Measurements from ENCODE around the gene MAN2A2.

Gene MAN2A2

DNA sequence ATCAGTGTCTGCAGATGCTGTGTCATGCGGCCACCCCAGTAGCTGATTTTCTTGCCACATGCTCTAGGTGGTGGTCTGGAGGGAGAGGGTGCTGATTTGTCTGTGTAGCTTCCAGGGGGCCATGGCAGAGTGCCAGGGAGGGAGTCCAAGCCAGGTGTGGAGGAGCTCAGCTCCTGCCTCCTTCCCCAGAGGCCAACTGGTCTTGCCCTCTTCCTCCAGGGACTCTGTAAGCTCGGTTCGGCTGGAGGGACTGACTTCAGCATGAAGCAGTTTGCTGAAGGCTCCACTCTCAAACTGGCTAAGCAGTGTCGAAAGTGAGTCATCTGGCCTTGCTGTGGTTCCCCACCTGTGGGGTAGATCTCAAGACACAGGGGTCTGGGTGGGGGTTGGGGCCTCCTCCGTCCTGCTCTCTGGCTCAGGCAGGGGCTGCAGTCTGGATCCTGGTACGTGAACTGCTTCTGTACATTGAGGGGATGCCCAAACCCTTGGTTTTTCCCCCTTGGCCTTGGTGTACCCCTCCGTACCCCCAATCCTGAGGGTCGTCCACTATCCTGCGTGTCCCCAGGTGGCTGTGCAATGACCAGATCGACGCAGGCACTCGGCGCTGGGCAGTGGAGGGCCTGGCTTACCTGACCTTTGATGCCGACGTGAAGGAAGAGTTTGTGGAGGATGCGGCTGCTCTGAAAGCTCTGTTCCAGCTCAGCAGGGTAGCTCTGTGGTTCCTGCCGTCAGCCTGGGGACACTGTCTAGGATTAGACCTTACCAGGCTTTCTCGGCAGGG lies 44.7 kb downstream of the MAN2A2 start:
- no peak for DNase-seq

DNA sequence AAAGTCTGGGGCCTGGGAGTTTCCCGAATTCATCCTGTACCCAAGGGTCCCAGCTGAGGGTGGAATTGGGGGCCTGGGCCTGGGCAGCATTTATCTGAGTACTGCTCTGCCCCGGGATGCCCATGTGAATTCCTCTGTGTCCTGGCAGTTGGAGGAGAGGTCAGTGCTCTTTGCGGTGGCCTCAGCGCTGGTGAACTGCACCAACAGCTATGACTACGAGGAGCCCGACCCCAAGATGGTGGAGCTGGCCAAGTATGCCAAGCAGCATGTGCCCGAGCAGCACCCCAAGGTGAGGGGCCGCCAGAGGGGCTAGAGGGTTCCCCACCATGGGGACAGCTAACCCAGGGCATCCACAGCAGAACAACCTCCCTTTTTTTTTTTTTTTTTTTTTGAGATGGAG lies 45.4 kb downstream of the MAN2A2 start:
- no peak for DNase-seq

DNA sequence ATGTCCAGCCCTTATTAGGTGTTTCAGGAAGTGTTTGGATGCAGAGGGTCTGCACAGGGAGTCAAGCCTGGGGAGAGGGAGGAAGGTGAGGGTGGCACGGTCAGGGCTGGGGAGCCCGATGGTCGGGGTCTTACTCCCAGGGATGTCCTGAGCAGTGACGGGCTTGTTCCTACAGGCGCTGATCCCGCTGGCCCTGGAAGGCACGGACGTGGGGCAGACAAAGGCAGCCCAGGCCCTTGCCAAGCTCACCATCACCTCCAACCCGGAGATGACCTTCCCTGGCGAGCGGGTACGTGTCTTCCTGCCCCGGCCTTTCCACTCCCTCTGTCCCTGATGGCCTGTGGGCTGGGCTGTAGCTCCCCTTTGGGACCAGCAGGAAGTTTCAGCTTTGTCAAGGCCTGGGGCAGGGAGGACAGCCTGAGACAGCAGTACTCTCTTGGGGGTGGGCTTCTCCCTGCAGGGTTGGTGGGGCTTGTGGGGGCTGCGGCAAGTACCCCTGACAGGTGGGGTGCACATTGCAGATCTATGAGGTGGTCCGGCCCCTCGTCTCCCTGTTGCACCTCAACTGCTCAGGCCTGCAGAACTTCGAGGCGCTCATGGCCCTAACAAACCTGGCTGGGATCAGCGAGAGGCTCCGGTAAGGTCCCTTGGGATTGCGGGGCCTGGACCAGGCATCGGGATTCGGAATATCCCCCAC lies 47.0 kb downstream of the MAN2A2 start:
- no peak for DNase-seq

DNA sequence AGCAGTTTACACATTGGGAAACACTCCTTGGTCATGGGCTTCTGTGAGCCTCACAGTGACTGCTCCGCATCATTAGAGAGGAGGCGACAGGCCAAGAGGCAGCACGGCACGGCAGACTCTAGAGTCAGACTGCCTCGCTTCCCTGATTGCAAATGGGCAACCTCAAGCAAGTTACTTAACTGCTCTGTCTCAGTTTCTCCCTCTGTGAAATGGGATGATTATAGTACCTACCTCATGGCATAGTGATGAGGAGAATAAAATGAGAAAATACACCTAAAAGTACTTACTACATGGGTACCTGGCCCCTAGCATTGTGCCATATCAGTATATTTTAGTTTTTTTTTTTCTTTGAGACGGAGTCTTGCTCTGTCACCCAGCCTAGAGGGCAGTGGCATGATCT lies 47.6 kb downstream of the MAN2A2 start:
- no peak for DNase-seq

DNA sequence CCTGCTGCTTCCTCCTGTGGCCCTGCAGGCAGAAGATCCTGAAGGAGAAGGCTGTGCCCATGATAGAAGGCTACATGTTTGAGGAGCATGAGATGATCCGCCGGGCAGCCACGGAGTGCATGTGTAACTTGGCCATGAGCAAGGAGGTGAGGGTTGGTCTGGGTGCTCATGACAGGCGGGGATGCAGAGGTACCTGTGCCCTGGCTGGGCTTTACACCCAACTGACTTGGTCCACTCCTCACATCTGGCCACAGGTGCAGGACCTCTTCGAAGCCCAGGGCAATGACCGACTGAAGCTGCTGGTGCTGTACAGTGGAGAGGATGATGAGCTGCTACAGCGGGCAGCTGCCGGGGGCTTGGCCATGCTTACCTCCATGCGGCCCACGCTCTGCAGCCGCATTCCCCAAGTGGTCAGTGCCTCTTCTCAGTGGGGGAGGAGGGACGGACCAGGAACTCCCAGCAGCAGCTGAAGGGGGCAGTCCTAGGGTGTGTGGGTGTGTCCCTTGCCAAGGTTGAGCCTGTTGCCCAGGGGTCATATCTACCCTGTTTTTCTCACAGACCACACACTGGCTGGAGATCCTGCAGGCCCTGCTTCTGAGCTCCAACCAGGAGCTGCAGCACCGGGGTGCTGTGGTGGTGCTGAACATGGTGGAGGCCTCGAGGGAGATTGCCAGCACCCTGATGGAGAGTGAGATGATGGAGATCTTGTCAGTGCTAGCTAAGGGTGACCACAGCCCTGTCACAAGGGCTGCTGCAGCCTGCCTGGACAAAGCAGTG lies 50.0 kb downstream of the MAN2A2 start:
- no peak for DNase-seq

DNA sequence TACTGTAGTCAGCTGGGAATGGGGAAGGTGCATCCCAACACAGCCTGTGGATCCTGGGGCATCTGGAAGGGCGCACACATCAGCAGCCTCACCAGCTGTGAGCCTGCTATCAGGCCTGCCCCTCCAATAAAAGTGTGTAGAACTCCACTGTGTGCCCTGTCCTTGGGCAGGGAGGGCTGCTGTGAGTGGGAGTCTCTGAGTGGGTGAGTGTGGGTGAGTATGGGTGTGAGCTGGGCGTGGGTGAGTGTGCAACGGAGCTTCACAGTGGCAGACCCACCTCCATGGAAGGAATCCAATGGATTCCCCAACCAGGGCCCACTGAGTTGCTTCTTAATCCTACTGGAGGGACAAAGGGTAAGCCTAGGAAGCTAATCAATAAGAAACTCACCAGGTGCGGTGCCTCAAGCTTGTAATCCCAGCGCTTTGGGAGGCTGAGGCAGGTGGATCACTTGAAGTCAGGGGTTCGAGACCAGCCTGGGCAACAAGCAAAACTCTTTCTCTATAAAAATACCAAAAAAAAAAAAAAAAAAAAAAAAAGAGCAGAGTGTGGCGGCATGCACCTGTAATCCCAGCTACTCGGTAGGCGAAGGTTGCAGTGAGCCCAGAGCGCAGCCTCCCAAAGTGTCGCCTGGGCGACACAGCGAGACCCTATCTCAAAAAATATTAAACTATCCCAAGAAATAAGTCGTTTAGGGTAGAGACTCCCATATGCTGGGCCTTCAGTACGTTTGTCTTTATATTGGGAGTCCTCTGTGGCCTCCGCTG lies 51.0 kb downstream of the MAN2A2 start:
- DNase-seq = no peak

DNA sequence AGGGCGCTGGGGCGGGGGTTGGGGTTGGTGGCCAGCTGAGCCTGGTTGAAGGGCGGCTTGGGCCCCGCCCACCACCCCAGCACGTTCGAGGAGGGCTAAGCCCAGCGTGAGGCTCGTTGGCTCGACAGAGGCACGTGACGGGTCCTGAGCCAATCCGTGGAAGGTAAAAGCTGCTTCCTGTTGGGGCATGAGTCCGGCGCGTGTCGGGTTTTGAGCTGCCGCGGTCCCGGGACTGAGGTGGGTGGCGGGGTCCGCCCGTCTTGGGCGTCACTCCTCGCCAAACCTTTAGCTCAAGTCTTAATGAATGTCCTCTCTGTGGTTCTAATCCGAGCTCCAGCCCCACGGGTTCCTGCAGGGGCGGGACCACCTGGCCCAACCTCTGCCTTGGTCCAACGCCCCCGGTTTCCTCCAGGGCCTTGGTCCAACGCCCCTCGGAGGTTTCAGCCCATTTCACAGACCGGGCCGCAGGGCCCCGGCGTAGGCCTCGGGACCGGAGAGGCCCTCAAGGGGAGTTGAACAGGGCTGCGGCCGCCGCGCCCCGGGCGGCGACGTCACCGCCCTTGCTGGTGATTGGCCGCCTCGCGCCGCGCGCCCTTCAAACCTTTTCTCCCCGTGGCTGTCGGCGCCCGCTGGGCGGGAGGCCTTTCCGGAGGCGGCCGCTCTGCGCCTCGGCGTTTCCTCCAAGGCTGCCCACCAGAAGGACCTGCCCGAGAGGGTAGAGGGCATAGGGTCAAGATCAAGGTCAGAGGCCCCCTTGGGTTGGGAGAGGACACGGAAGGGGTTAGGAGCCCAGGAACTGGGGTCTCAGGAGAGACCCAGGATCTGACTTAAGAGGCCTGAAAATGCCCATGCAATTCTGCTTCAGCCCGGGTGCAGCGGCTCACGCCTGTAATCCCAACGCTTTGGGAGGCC lies 51.9 kb downstream of the MAN2A2 start, which contains the start of gene RCCD1:
TSS of gene RCCD1 (plus strand) at position 173 of the 912 bp plus-strand sequence. CDS start 1,851 bp downstream, outside the sequence.
- DNase-seq = peak; percentile 92

DNA sequence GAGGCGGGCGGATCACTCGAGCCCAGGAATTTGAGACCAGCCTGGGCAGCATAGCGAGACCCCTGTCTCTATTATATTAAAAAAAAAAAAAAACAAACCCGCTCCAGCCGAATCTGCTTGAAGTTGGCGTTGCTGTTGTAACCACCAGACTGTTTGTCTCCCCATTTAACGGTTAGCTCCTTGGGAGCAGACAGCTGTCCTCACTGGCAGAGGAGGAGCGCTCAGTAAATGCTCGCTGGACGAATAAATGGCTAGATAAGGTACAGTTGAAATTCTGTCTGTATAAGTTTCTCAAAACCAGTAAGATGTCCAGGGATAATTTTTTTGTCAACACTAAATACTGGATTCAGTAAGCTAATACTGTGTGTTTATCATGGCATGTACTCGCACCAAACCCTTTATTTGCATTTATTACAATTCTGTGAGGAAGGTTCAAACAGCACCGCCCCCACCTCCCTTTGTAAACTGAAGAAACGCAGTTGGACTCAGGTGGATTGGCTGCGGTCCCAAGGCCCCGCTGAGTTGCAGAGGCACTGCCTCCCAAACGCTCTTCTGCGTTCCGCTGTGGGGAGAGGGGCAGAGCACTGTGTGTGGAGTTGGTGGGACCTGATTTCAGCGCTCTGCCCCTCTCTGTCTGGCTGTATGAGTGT lies 52.6 kb downstream of the MAN2A2 start:
- no peak for DNase-seq

DNA sequence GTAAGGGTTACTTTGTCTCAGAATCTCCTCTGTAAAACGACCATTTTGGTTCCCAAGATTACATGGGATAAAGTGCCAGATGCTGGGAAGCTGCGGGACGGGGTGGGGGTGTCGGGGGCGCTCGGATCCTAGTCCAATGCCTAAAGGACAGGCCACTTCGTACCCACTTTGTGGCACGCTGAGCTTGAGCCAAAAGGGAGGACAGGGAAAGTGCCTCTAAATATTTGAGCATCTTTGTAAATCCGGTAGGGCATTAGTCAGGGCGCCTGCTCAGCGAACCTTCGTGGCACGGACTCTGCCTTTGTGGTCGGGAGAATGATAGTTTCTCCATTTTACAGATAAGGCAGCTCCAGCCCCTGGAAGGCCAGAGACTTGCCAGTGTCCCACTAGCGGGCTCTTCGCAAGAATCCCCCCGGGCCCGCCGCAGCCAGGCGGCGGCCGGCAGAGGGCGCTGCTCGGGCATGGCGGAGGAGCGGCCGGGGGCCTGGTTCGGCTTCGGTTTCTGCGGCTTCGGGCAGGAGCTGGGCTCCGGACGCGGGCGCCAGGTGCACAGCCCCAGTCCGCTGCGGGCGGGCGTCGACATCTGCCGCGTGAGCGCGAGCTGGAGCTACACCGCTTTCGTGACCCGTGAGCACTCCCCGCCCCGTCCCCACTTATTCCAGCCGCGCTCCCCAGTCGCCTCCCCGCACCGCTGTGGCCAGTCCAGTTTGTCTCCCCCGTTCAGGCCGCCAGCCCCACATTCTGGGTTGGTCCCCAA lies 53.4 kb downstream of the MAN2A2 start:
- peak; percentile 86 for DNase-seq

DNA sequence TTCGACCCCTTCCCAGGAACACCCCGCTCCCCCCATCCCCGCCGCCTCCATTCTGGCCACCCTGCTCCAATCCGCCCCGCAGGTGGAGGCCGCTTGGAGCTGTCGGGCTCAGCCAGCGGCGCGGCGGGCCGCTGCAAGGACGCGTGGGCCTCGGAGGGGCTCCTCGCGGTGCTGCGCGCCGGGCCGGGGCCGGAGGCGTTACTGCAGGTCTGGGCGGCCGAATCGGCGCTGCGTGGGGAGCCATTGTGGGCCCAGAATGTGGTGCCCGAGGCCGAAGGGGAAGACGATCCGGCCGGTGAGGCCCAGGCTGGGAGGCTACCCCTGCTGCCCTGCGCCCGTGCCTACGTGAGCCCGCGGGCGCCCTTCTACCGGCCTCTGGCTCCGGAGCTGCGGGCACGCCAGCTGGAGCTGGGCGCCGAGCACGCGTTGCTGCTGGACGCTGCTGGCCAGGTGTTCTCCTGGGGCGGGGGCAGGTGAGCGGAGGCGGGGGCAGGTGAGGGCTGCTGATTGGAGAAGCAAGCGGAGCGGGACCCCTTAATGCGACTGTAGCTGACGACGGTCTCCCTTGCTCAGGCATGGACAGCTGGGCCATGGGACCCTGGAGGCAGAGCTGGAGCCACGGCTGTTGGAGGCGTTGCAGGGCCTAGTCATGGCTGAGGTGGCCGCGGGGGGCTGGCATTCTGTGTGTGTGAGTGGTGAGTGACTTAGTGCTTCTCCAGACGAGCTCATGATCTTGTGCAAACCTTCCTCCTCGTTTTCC lies 54.1 kb downstream of the MAN2A2 start:
- no peak for DNase-seq

DNA sequence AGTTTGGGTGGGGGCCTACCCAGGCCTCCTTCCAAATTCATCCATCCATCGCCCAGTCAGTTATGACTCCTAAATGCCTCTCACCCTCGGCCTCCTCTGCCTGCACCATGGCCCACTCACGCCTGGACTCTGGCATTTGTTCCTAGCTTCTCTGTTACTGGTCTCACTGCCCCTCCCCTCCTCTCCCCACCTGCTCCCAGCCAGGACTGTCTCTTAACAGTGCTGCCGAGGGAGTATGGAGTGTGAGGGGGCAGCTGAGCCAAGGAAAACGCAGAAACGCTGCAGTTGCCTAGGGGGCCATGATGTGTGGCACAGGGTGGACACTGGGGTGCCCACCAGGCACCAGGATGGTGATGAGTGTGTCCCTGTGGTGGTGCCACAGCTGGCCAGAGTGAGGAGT lies 54.7 kb downstream of the MAN2A2 start:
- DNase-seq = no peak

DNA sequence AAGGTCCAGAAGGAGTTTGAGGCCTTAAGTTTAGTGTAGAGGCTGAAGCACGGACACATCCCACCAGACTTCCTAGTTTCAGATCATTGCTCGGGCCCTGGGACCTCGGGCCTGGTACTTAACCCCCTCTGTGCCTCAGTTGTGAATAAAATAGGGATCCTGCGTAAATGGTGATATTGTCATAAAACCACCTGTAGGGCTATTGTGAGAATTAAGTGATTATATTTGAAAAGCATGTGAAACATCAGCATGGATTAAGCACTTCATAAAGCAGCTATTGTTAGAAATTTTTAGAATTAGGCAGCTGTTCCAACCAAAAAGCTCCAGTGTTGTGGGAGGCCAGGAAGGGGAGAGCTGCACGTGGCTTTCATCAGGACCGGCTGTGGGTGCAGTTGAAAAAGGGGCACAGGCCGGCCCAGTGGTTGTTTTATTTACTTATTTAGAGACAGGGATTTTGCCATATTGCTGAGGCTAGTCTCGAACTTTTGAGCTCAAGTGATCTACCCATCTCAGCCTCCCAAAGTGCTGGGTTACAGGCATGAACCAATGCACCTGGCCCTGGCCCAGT lies 56.0 kb downstream of the MAN2A2 start:
- DNase-seq = no peak

DNA sequence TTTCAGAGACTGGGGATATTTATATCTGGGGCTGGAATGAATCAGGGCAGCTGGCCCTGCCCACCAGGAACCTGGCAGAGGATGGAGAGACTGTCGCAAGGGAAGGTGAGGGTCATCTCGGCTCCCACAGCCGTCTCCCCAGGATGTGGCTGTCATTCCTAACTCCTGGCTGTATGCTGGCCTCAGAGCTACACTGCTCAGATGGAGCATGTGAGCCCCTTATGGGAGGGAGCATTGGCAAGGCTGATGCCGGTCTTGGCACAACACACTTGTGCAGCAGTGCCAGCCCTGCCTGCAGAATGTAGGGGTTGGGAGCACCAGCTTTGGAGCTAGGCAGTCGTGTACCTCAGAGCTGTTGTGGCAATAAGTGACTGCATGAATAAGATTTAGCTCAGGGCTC lies 56.8 kb downstream of the MAN2A2 start:
- no peak for DNase-seq

DNA sequence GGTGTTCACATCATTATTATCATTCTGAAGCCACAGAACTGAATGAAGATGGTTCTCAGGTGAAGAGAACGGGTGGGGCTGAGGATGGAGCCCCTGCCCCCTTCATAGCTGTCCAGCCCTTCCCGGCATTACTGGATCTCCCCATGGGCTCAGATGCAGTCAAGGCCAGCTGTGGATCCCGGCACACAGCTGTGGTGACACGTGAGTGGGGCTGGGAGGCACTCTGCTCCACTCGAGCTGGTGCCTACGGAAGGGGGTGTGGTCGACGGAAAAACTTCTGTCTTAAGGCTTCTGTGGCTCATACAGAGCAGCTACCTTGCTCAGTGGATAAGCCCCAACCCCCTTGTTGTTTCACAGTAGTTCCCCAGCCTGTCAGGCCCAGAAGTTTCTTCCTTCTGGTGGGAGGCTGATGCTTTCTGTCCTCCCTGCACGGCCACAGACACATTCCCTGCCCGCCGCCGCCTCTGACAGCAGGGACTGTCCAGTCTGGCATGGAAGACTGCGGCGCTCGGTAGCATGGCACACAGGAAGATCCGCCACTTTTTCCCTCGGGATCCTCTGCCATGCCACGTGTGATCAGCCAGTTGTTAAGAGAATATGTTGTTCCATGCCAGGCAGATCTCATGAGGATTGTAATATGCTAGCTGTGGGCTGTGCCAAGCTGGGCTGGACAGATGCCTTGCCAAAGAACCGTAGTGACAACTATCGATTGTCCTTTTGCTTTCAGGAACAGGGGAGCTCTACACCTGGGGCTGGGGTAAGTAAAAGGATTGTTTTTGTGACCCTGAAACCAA lies 57.4 kb downstream of the MAN2A2 start:
- DNase-seq = no peak

DNA sequence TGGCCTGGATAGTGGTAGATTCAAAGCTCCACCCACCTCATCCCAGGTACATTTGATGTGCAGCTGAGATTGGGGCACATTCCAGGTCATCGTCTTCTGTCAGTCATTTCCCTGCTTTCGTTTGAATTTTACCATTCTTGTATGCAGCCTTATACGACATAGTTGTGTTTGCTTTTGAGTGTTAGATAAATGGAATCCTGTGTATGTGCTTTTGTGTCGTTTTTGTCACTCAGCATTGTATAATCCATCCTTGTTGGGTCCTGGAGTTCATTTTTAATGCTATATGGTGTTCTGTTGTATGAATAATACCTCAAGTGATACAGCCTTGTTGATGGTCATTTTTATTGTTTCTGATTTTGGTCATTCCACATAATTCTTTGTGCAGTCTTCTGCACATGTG lies 58.9 kb downstream of the MAN2A2 start:
- no peak for DNase-seq

DNA sequence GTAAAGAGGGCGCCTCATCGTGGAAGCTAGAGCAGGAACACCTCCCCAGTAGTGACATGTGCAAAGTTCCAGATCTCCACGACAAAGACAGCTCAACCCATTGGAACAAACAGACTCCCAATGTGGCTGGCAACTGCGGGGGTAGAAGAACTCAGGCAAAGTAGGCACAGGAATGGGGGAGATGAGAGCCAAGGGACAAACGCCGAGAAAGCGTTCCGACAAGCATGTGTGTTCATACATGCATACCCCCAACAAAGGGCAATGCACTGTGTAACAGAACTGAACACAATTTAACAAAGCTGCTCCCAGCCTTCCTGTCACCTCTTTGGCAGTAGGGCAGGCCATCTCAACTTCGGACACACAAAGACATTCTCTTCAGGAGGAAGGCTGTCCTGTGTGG lies 63.2 kb downstream of the MAN2A2 start:
- no peak for DNase-seq

DNA sequence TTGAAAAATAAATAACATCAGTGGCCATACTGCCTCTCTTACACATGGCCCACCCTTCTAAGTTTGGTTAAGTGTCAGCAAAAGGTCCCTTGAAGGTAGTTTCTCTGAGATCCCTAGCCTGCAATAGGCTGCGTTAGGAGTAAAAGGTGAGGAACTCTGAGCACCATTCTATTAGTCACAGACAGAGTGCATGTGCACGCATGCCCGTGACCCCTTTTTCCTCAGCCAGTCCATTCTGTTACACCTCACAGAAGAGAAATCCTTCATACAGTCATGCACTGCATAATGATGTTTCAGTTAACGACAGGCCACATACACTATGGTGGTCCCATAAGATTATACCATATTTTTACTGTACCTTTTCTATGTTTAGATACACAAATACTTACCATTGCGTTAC lies 64.1 kb downstream of the MAN2A2 start:
- no peak for DNase-seq

DNA sequence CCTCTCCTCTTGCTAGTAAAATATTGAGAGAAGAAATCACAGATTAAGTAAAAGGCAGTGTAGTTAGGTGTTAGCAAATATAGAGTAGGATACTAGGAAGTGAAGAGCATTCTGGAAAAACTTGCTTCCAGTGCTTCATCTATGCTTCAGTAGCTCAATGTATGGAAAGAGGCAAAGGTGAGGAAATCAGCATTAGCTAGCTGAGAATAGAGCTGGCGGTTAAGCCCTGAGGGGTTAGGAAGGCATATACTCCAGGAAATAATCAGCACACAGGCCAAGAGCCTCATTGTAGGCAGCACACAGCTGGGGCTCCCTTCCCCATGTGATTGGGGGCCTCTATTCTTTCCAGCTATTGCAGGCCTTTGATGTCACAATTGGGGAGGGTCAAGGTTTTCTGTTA lies 65.3 kb downstream of the MAN2A2 start:
- DNase-seq = no peak

DNA sequence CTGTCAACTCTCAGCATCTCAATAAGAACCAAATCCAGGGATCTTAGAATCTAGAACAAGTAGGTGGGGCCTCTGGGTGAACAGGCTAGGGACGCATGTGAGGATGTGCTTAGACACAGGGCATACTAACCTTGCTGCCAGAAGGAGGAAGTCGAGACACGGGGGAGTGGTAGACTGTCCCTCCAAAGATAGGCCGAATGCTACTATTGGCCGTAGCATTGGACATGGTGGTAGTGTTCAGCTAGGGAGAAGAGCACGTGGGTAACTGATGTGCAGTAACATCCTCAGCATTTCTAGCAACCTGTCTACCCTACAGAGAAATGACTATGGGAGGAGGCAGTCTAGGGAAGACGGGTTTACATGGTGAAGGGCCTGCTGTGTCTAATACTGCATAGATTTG lies 67.2 kb downstream of the MAN2A2 start:
- DNase-seq = no peak

All from activated CD8-positive, alpha-beta memory T cell treated with anti-CD3 and anti-CD28 coated beads for 24 hours (primary cell).